Measurements from ENCODE around the gene KANSL1. TPM values are rescaled to one million over a fixed set of nuclear protein-coding genes. Genes with fewer than 3 reads are reported as not detected.

KANSL1 gene
- total and polyA plus RNA-seq, 2 donors (not counting 1 experiment from before 2014, with no cell fraction given), result 36.8 to 233 TPM

DNA sequence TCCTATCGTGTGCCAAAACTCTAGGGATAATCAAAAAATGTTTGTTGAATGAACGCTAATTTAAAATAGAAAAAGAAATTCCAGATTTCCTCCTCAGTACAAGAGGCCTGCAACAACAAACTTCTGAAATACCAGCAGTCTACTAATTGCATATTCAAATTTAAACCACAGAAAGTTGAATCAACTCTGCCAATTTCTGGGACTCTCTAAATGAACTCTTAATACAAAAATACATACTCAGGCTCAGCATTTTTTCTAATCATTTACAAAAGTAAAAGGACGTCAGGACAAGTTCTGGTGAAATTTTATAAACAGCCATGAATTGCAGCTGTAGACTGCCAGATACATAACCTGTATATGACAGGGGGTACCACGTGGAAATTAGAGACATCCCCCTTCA is 49.0 kb downstream of the KANSL1 start:
- no peaks in the 10 kb centered on the region for H3K27me3 ChIP-seq (replicated peaks in 1 of 4; ENCODE audit: control extremely low read depth in 1 of 4, control insufficient read depth in 3 of 4, insufficient read depth in 4 of 4, low read length in 3 of 4)
- peaks cover 79% of the 10 kb centered on the region for H3K4me1 Mint-ChIP-seq
- H3K9ac ChIP-seq (ENCODE audit: low read length), result no peak overlapping the region
- no peaks in the 10 kb centered on the region for H3K27me3 Mint-ChIP-seq
- no peak overlapping the region for H3K4me3 ChIP-seq (ENCODE audit: control extremely low read depth in 1 of 5, extremely low read depth in 1 of 5, insufficient read depth in 1 of 5, low read depth in 2 of 5, low read length in 4 of 5)
- ATAC-seq (ENCODE audit: low read depth) (peak; percentile 19), DNase-seq (no peak)
- peak overlapping the region; percentile 40 for H3K4me2 ChIP-seq (replicated peaks; ENCODE audit: low read depth, low read length, poor library complexity, severe bottlenecking)
- peak overlapping the region in 1 of 2 donors; percentile 54 for H3K27ac ChIP-seq (ENCODE audit: low read length in 2 of 2)
- peaks cover 0 to 3% of the 10 kb centered on the region in 2 experiments for H3K36me3 ChIP-seq (replicated peaks in 1 of 2; ENCODE audit: control extremely low read depth in 1 of 2, control insufficient read depth in 1 of 2, extremely low read depth in 1 of 2, insufficient read depth in 2 of 2, low read length in 1 of 2)
- peaks cover 68 to 73% of the 10 kb centered on the region in 2 donors for H3K4me1 ChIP-seq (ENCODE audit: control insufficient read depth in 2 of 2, insufficient read depth in 2 of 2, low read length in 2 of 2)
- H4K20me1 ChIP-seq (ENCODE audit: control insufficient read depth, insufficient read depth, low read length, poor library complexity, severe bottlenecking), result peaks cover 72% of the 10 kb centered on the region
- no peaks in the 10 kb centered on the region for H3K9me3 ChIP-seq (ENCODE audit: control extremely low read depth in 1 of 3, control insufficient read depth in 2 of 3, insufficient read depth in 1 of 3, low read length in 2 of 3)
- no peak overlapping the region for H3K27ac Mint-ChIP-seq
- peak overlapping the region; percentile 58 for H3K4me3 Mint-ChIP-seq
- WGBS (ENCODE audit: insufficient coverage), result no CpG with 5 or more reads among the region's 4 CpGs
- TF ChIP-seq, protein P1, sequence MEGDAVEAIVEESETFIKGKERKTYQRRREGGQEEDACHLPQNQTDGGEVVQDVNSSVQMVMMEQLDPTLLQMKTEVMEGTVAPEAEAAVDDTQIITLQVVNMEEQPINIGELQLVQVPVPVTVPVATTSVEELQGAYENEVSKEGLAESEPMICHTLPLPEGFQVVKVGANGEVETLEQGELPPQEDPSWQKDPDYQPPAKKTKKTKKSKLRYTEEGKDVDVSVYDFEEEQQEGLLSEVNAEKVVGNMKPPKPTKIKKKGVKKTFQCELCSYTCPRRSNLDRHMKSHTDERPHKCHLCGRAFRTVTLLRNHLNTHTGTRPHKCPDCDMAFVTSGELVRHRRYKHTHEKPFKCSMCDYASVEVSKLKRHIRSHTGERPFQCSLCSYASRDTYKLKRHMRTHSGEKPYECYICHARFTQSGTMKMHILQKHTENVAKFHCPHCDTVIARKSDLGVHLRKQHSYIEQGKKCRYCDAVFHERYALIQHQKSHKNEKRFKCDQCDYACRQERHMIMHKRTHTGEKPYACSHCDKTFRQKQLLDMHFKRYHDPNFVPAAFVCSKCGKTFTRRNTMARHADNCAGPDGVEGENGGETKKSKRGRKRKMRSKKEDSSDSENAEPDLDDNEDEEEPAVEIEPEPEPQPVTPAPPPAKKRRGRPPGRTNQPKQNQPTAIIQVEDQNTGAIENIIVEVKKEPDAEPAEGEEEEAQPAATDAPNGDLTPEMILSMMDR (IDR thresholded peaks at IDR 0.05), result no peak
- TF ChIP-seq EZH2 (IDR thresholded peaks at IDR 0.05; ENCODE audit: borderline replicate concordance, insufficient read depth, low read depth, low read length, poor library complexity, severe bottlenecking), result no peak
- ChIA-PET POLR2A (interaction anchor here (0.6 to 0.7 kb wide), 2 partner anchors 49 to 147 kb away, joined by 3 to 5 read pairs; partner anchors contain the start of gene KANSL1), CTCF (interaction anchor here (0.5 to 1.8 kb wide), 4 partner anchors 10 to 100 kb away, joined by 3 to 8 read pairs (median 4); no protein-coding TSS in a partner anchor)
- H3K9me3 Mint-ChIP-seq (ENCODE audit: insufficient read depth), result no peaks in the 10 kb centered on the region
- no peak overlapping the region for H2AFZ ChIP-seq (ENCODE audit: insufficient read depth, low read depth, low read length, poor library complexity, severe bottlenecking)
- peaks cover 96% of the 10 kb centered on the region for H3K79me2 ChIP-seq (ENCODE audit: control insufficient read depth, insufficient read depth, low read length)
- intact Hi-C loops (cut with micrococcal nuclease), result loop anchor here (5.0 kb wide), 2 partner anchors 33 to 48 kb away; partner anchors contain the start of gene KANSL1

DNA sequence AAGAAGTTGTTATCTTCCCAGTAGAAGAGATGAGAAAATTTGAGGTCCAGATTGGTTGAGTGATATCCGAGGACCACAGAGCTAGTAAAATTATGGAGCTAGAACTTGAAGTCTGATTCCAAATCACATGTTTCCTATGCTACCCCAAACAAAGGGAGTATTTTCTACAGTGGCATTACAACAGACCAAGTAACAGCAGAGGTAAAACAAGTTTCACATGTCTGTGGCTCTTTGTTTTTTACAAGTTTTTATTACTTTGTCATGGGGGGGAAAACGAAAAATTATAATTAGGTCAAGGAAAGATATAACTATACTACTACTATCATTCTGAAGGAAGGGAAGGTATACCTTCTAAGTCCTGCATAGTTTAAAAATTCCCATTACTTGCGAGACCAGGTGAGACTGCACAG is 49.4 kb downstream of the KANSL1 start:
- no peak overlapping the region for H2AFZ ChIP-seq (ENCODE audit: insufficient read depth, low read depth, low read length, poor library complexity, severe bottlenecking)
- no peaks in the 10 kb centered on the region for H3K27me3 Mint-ChIP-seq
- H3K4me3 Mint-ChIP-seq, result peak overlapping the region; percentile 58
- ChIA-PET POLR2A (interaction anchor here (0.6 to 0.7 kb wide), 2 partner anchors 49 to 118 kb away, joined by 3 to 5 read pairs; partner anchors contain the start of gene KANSL1), CTCF (interaction anchor here (0.6 to 1.2 kb wide), 3 partner anchors 21 to 142 kb away, joined by 3 read pairs; no protein-coding TSS in a partner anchor)
- DNase-seq, result no peak
- peaks cover 72 to 77% of the 10 kb centered on the region in 2 donors for H3K4me1 ChIP-seq (ENCODE audit: control insufficient read depth in 2 of 2, insufficient read depth in 2 of 2, low read length in 2 of 2)
- H3K27me3 ChIP-seq (replicated peaks in 1 of 4; ENCODE audit: control extremely low read depth in 1 of 4, control insufficient read depth in 3 of 4, insufficient read depth in 4 of 4, low read length in 3 of 4), result no peaks in the 10 kb centered on the region
- H3K79me2 ChIP-seq (ENCODE audit: control insufficient read depth, insufficient read depth, low read length), result peaks cover 96% of the 10 kb centered on the region
- peak overlapping the region; percentile 64 for H3K27ac Mint-ChIP-seq
- intact Hi-C loops (cut with micrococcal nuclease), result loop anchor here (2.0 to 5.0 kb wide), 3 partner anchors 15 to 48 kb away; partner anchors contain the start of gene KANSL1
- H3K36me3 ChIP-seq (replicated peaks in 1 of 2; ENCODE audit: control extremely low read depth in 1 of 2, control insufficient read depth in 1 of 2, extremely low read depth in 1 of 2, insufficient read depth in 2 of 2, low read length in 1 of 2), result peaks cover 0 to 3% of the 10 kb centered on the region in 2 experiments
- peaks cover 82% of the 10 kb centered on the region for H3K4me1 Mint-ChIP-seq
- ATAC-seq (ENCODE audit: low read depth), result no peak
- no peaks in the 10 kb centered on the region for H3K9me3 Mint-ChIP-seq (ENCODE audit: insufficient read depth)
- H3K9ac ChIP-seq (ENCODE audit: low read length), result no peak overlapping the region
- peaks cover 73% of the 10 kb centered on the region for H4K20me1 ChIP-seq (ENCODE audit: control insufficient read depth, insufficient read depth, low read length, poor library complexity, severe bottlenecking)
- TF ChIP-seq, protein P1 (IDR thresholded peaks at IDR 0.05), result no peak
- no peak for TF ChIP-seq EZH2 (IDR thresholded peaks at IDR 0.05; ENCODE audit: borderline replicate concordance, insufficient read depth, low read depth, low read length, poor library complexity, severe bottlenecking)
- H3K27ac ChIP-seq (ENCODE audit: low read length in 2 of 2), result peak overlapping the region in 1 of 2 donors; percentile 54
- no CpG with 5 or more reads among the region's 3 CpGs for WGBS (ENCODE audit: insufficient coverage)
- H3K4me3 ChIP-seq (ENCODE audit: control extremely low read depth in 1 of 5, extremely low read depth in 1 of 5, insufficient read depth in 1 of 5, low read depth in 2 of 5, low read length in 4 of 5), result no peak overlapping the region
- H3K9me3 ChIP-seq (ENCODE audit: control extremely low read depth in 1 of 3, control insufficient read depth in 2 of 3, insufficient read depth in 1 of 3, low read length in 2 of 3), result no peaks in the 10 kb centered on the region
- H3K4me2 ChIP-seq (replicated peaks; ENCODE audit: low read depth, low read length, poor library complexity, severe bottlenecking), result peak overlapping the region; percentile 40
